Measurements from ENCODE around the gene HYAL2.
"Not testable (repeated sequence)": the region's sequence is repeated elsewhere in the genome, so short reads cannot be mapped to it uniquely, and the experiment has no call there.

The HYAL2 gene

GRCh38 chr3:50327943-50328691 is 5.6 kb upstream of the HYAL2 start, which contains the start of gene TUSC2:
TSS of gene TUSC2 (minus strand) at chr3:50328223. CDS start at chr3:50328099, 124 bp downstream.
- peak; percentile 97 for DNase-seq

GRCh38 chr3:50327129-50327528 is 4.6 kb upstream of the HYAL2 start:
- no peak for DNase-seq

GRCh38 chr3:50326182-50326541 is 3.6 kb upstream of the HYAL2 start:
- DNase-seq = no peak

- no peak for DNase-seq
Observed at GRCh38 chr3:50325497-50326181, 3.1 kb upstream of the HYAL2 start.

- no peak for DNase-seq
Observed at GRCh38 chr3:50325113-50325480, 2.6 kb upstream of the HYAL2 start.

GRCh38 chr3:50324351-50325112 is 2.0 kb upstream of the HYAL2 start:
- DNase-seq = peak; percentile 71

- no peak for DNase-seq
Observed at GRCh38 chr3:50323614-50324199, 1.2 kb upstream of the HYAL2 start.

- no peak for DNase-seq
Observed at GRCh38 chr3:50323092-50323600, 601 bp upstream of the HYAL2 start.

- DNase-seq = no peak
Observed at GRCh38 chr3:50322115-50322385, 495 bp downstream of the HYAL2 start.

- DNase-seq = peak; percentile 89
Observed at GRCh38 chr3:50321336-50322114, 1.0 kb downstream of the HYAL2 start.

GRCh38 chr3:50320853-50321335 is 1.7 kb downstream of the HYAL2 start:
- DNase-seq = peak; percentile 71

GRCh38 chr3:50319894-50320625 is 2.5 kb downstream of the HYAL2 start:
- DNase-seq = no peak

GRCh38 chr3:50319181-50319893 is 3.2 kb downstream of the HYAL2 start:
- no peak for DNase-seq

GRCh38 chr3:50318615-50319014 is 3.9 kb downstream of the HYAL2 start:
- DNase-seq = no peak

- DNase-seq = no peak
Observed at GRCh38 chr3:50318163-50318562, 4.4 kb downstream of the HYAL2 start.

- no peak for DNase-seq
Observed at GRCh38 chr3:50317300-50317699, 5.2 kb downstream of the HYAL2 start.

GRCh38 chr3:50316657-50317242 is 5.8 kb downstream of the HYAL2 start:
- peak; percentile 72 for DNase-seq

- no peak for DNase-seq
Observed at GRCh38 chr3:50314816-50315215, 7.7 kb downstream of the HYAL2 start.

- no peak for DNase-seq
Observed at GRCh38 chr3:50314342-50314741, 8.2 kb downstream of the HYAL2 start.

- DNase-seq = not testable (repeated sequence)
Observed at GRCh38 chr3:50312041-50312440, 10.5 kb downstream of the HYAL2 start.

GRCh38 chr3:50304601-50305000 is 17.9 kb downstream of the HYAL2 start:
- DNase-seq = no peak

Measured in activated CD4-positive, alpha-beta T cell treated with anti-CD3 and anti-CD28 coated beads, Interleukin-2, Interleukin-6, amounts not matched to agents 100 ng/mL and 50 ng/mL, durations not matched to agents 16 hours and 8 hours (primary cell).